ENCODE data around the gene EFCAB12. TPM values are rescaled to one million over a fixed set of nuclear protein-coding genes. Genes with fewer than 3 reads are reported as not detected.

The EFCAB12 gene
- total RNA-seq, 2 donors from 2014 or later = under 0.01 to 1.3 TPM

GRCh38 chr3:129441215-129441614, 12.8 kb upstream of the EFCAB12 start:
- TF ChIP-seq POLR2A (IDR thresholded peaks at IDR 0.05) (no peak), CTCF (IDR thresholded peaks at IDR 0.05) (no peak)
- Histone ChIP-seq H3K4me3 (no peak overlapping the region), H3K27me3 (no peaks in the 10 kb centered on the region), H3K9me3 (no peaks in the 10 kb centered on the region), H3K4me1 (peaks cover 76% of the 10 kb centered on the region), H3K36me3 (replicated peaks in 1 of 2; ENCODE audit: insufficient read depth in 1 of 2, low read depth in 2 of 2) (no peaks in the 10 kb centered on the region), H3K27ac (peak overlapping the region in 3 of 4 donors; percentile 83 to 93 (median 89))
- no peak for DNase-seq
- no peak for ATAC-seq
- intact Hi-C loops (cut with DNase I) = no loop called here
- 26 to 30% methylated on average over 9 of the region's 9 CpGs for WGBS, 2 donors

- H3K36me3 ChIP-seq (replicated peaks in 1 of 2; ENCODE audit: insufficient read depth in 1 of 2, low read depth in 2 of 2) = no peaks in the 10 kb centered on the region
- H3K9me3 ChIP-seq = no peaks in the 10 kb centered on the region
- ATAC-seq = no peak
- TF ChIP-seq POLR2A (IDR thresholded peaks at IDR 0.05) (no peak), CTCF (IDR thresholded peaks at IDR 0.05) (no peak)
- H3K4me1 ChIP-seq = peaks cover 76% of the 10 kb centered on the region
- peak overlapping the region; percentile 83 to 93 (median 89) for H3K27ac ChIP-seq
- WGBS, 2 donors = 4 to 6% methylated on average over 9 of the region's 9 CpGs
- intact Hi-C loops (cut with DNase I) = no loop called here
- H3K27me3 ChIP-seq = no peaks in the 10 kb centered on the region
- no peak for DNase-seq
- H3K4me3 ChIP-seq = peak overlapping the region; percentile 40 to 61
Measured at GRCh38 chr3:129440618-129441190, 12.3 kb upstream of the EFCAB12 start.

GRCh38 chr3:129439817-129440617, 11.6 kb upstream of the EFCAB12 start, which contains the start of the genes IFT122 and MBD4:
TSS of gene IFT122 (plus strand) at chr3:129440224. CDS start at chr3:129440331, 107 bp downstream.
TSS of gene MBD4 (minus strand) at chr3:129439948. CDS start at chr3:129439833, 115 bp downstream.
- Histone ChIP-seq H3K36me3 (replicated peaks in 1 of 2; ENCODE audit: insufficient read depth in 1 of 2, low read depth in 2 of 2) (no peaks in the 10 kb centered on the region), H3K27ac (peak within 1 kb of the TSS; percentile 83 to 93 (median 89)), H3K4me3 (peak within 1 kb of the TSS; percentile 61 to 64), H3K4me1 (peaks cover 76% of the 10 kb centered on the region), H3K9me3 (no peaks in the 10 kb centered on the region), H3K27me3 (no peaks in the 10 kb centered on the region)
- peak; percentile 97 to 99 (median 98) for DNase-seq
- 0% methylated on average over 51 to 75 of the region's 75 CpGs for WGBS, 2 donors
- intact Hi-C loops (cut with DNase I) = no loop called here
- peak; percentile 91 for ATAC-seq
- TF ChIP-seq POLR2A (IDR thresholded peaks at IDR 0.05) (peak; percentile 55 to 94 (median 90)), CTCF (IDR thresholded peaks at IDR 0.05) (no peak)

GRCh38 chr3:129439226-129439816, 10.9 kb upstream of the EFCAB12 start:
- Histone ChIP-seq H3K27me3 (no peaks in the 10 kb centered on the region), H3K4me3 (peak overlapping the region; percentile 60 to 64), H3K9me3 (no peaks in the 10 kb centered on the region), H3K36me3 (replicated peaks in 1 of 2; ENCODE audit: insufficient read depth in 1 of 2, low read depth in 2 of 2) (no peaks in the 10 kb centered on the region), H3K4me1 (peaks cover 70% of the 10 kb centered on the region), H3K27ac (peak overlapping the region; percentile 63 to 93 (median 86))
- peak in 3 of 4 donors; percentile 40 to 54 (median 51) for DNase-seq
- ATAC-seq = no peak
- intact Hi-C loops (cut with DNase I) = no loop called here
- 0 to 1% methylated on average over 6 to 17 of the region's 17 CpGs for WGBS, 2 donors
- TF ChIP-seq CTCF (IDR thresholded peaks at IDR 0.05) = no peak
- TF ChIP-seq POLR2A (IDR thresholded peaks at IDR 0.05) = no peak

Measured in body of pancreas (tissue), 4 donors.